Liver (tissue), 4 donors: ENCODE measurements around the gene ACTL10. TPM values are rescaled to one million over a fixed set of nuclear protein-coding genes. Genes with fewer than 3 reads are reported as not detected.

Experiments used
- polyA plus RNA-seq, 2 donors: library from polyadenylated mRNA; stranded (reverse) in 1 of 2; unstranded in 1 of 2; fragments of 200-250 nt in 1 of 2; fragments of >200 nt in 1 of 2; fragmentation: Nextera tagmentation in 1 of 2; extraction: Ambion mirVana in 1 of 2; gene quantifications; one replicate each; pipeline versions ENCODE4 v1.2.1 to v1.2.3, GENCODE V29; 2013 to 2015
- total RNA-seq, 2 donors: library from RNA; depleted of rRNA; stranded (reverse); fragments of >200 nt; gene quantifications; one replicate each; pipeline ENCODE4 v1.2.3, GENCODE V29; 2014
- donor health status: healthy.
- donor health status: healthy.
- donor health status: healthy.

ACTL10 gene
- total and polyA plus RNA-seq, 4 donors: 0.10 to 0.50 (median 0.35) TPM

Other genes with a start within 250 kb of the ACTL10 start
- 1 to 10 TPM; 3.8 to 9.6 TPM for gene SNTA1, start 223.2 kb upstream of the ACTL10 start, total RNA-seq
- gene SNTA1, start 223.2 kb upstream of the ACTL10 start, polyA plus RNA-seq: 1 to 10 TPM; 6.9 TPM
- gene CBFA2T2, start 176.8 kb upstream of the ACTL10 start, total RNA-seq: 1 to 10 TPM; 5.4 to 5.5 TPM
- 1 to 10 TPM; 2.0 to 5.2 TPM for gene CBFA2T2, start 176.8 kb upstream of the ACTL10 start, polyA plus RNA-seq
- gene C20orf144, start 4.6 kb upstream of the ACTL10 start, total RNA-seq: not detected
- not detected for gene C20orf144, start 4.6 kb upstream of the ACTL10 start, polyA plus RNA-seq
- 10 to 100 TPM; 11.0 to 14.8 TPM for gene NECAB3, start 7.5 kb downstream of the ACTL10 start, total RNA-seq
- gene NECAB3, start 7.5 kb downstream of the ACTL10 start, polyA plus RNA-seq: 10 to 100 TPM; 10.5 to 11.2 TPM
- gene E2F1, start 19.4 kb downstream of the ACTL10 start, total RNA-seq: 10 to 100 TPM in 1 of 2 donors, under 1 TPM in 1; 0.17 to 11.0 TPM
- 1 to 10 TPM in 1 of 2 donors, under 1 TPM in 1; 0.10 to 1.6 TPM for gene E2F1, start 19.4 kb downstream of the ACTL10 start, polyA plus RNA-seq
- 10 to 100 TPM in 1 of 2 donors, 1 to 10 TPM in 1; 7.5 to 11.1 TPM for gene PXMP4, start 53.4 kb downstream of the ACTL10 start, total RNA-seq
- 10 to 100 TPM in 1 of 2 donors, 1 to 10 TPM in 1; 5.5 to 16.0 TPM for gene PXMP4, start 53.4 kb downstream of the ACTL10 start, polyA plus RNA-seq
- under 1 TPM; 0.79 to 0.84 TPM for gene ZNF341, start 65.1 kb downstream of the ACTL10 start, total RNA-seq
- gene ZNF341, start 65.1 kb downstream of the ACTL10 start, polyA plus RNA-seq: 1 to 10 TPM in 1 of 2 donors, under 1 TPM in 1; 0.69 to 1.1 TPM
- gene CHMP4B, start 144.4 kb downstream of the ACTL10 start, total RNA-seq: 10 to 100 TPM; 16.4 to 18.0 TPM
- gene CHMP4B, start 144.4 kb downstream of the ACTL10 start, polyA plus RNA-seq: 10 to 100 TPM in 1 of 2 donors, 1 to 10 TPM in 1; 2.7 to 37.2 TPM